Activated T-helper 17 cell treated with anti-CD3 and anti-CD28 coated beads, Interleukin-2, amount 50 U/mL, for 72 hours (primary cell): Measurements from ENCODE around the gene FANCD2. TPM values are rescaled to one million over a fixed set of nuclear protein-coding genes. Genes with fewer than 3 reads are reported as not detected.

Experiments
- ATAC-seq: fragments of 150-1000 bp; cut with Tn5 transposase; replicated peaks from 2 replicates; pipeline ENCODE4 v1.10.0; 2021; ENCODE audit warnings: mild to moderate bottlenecking, moderate library complexity
- H3K27ac Mint-ChIP-seq: one replicate; pipeline ENCODE4 v1.8.0; 2022; ENCODE audit warnings: mixed read lengths
- H3K27me3 Mint-ChIP-seq: one replicate; pipeline ENCODE4 v1.8.0; 2022; ENCODE audit warnings: mixed read lengths
- H3K36me3 Mint-ChIP-seq: one replicate; pipeline ENCODE4 v1.8.0; 2022; ENCODE audit warnings: low read depth, mild to moderate bottlenecking, mixed read lengths
- H3K4me1 Mint-ChIP-seq: one replicate; pipeline ENCODE4 v1.8.0; 2022; ENCODE audit warnings: mixed read lengths
- H3K4me3 Mint-ChIP-seq: one replicate; pipeline ENCODE4 v1.8.0; 2022; ENCODE audit warnings: mild to moderate bottlenecking, mixed read lengths
- H3K9me3 Mint-ChIP-seq: one replicate; pipeline ENCODE4 v1.8.0; 2022; ENCODE audit warnings: mixed read lengths
- total RNA-seq, 2 donors: library from RNA; stranded (reverse); gene quantifications; one replicate each; pipeline ENCODE4 v1.2.3, GENCODE V29; 2022

FANCD2 gene
- total RNA-seq: 10 to 100 TPM; 59.0 to 74.0 TPM

GRCh38 chr3:10026084-10026890 lies at the start of gene FANCD2:
Gene FANCD2 (plus strand): TSS chr3:10026437. CDS start chr3:10028658, 2,221 bp downstream.
- H3K9me3 Mint-ChIP-seq: no peaks in the 10 kb centered on the region
- peak; percentile 97 for ATAC-seq
- H3K27ac Mint-ChIP-seq: peak within 1 kb of the TSS; percentile 95
- peak within 1 kb of the TSS; percentile 96 for H3K4me3 Mint-ChIP-seq
- H3K36me3 Mint-ChIP-seq: peaks cover 72% of the 10 kb centered on the region
- peaks cover 5% of the 10 kb centered on the region for H3K4me1 Mint-ChIP-seq
- no peaks in the 10 kb centered on the region for H3K27me3 Mint-ChIP-seq

- H3K27me3 Mint-ChIP-seq: no peaks in the 10 kb centered on the region
- peak; percentile 100 for ATAC-seq
- H3K27ac Mint-ChIP-seq: peak overlapping the region; percentile 74
- peaks cover 89% of the 10 kb centered on the region for H3K36me3 Mint-ChIP-seq
- H3K9me3 Mint-ChIP-seq: no peaks in the 10 kb centered on the region
- peaks cover 5% of the 10 kb centered on the region for H3K4me1 Mint-ChIP-seq
- peak overlapping the region; percentile 27 for H3K4me3 Mint-ChIP-seq
These were observed 49.2 kb upstream of the FANCD2 start for GRCh38 chr3:9976721-9977709.

GRCh38 chr3:9978710-9979305 lies 47.4 kb upstream of the FANCD2 start:
- H3K4me3 Mint-ChIP-seq: no peak overlapping the region
- peak overlapping the region; percentile 8 for H3K27ac Mint-ChIP-seq
- H3K4me1 Mint-ChIP-seq: peaks cover 5% of the 10 kb centered on the region
- no peaks in the 10 kb centered on the region for H3K27me3 Mint-ChIP-seq
- H3K36me3 Mint-ChIP-seq: peaks cover 86% of the 10 kb centered on the region
- ATAC-seq: no peak
- H3K9me3 Mint-ChIP-seq: no peaks in the 10 kb centered on the region

GRCh38 chr3:9980251-9980650 lies 46.0 kb upstream of the FANCD2 start:
- ATAC-seq: no peak
- peaks cover 78% of the 10 kb centered on the region for H3K36me3 Mint-ChIP-seq
- H3K4me1 Mint-ChIP-seq: peaks cover 5% of the 10 kb centered on the region
- no peak overlapping the region for H3K27ac Mint-ChIP-seq
- H3K27me3 Mint-ChIP-seq: no peaks in the 10 kb centered on the region
- H3K4me3 Mint-ChIP-seq: no peak overlapping the region
- H3K9me3 Mint-ChIP-seq: no peaks in the 10 kb centered on the region

- H3K4me1 Mint-ChIP-seq: peaks cover 3% of the 10 kb centered on the region
- peak; percentile 41 for ATAC-seq
- H3K27me3 Mint-ChIP-seq: no peaks in the 10 kb centered on the region
- H3K36me3 Mint-ChIP-seq: peaks cover 77% of the 10 kb centered on the region
- H3K9me3 Mint-ChIP-seq: no peaks in the 10 kb centered on the region
- H3K4me3 Mint-ChIP-seq: peak overlapping the region; percentile 95
- H3K27ac Mint-ChIP-seq: peak overlapping the region; percentile 98
These were observed 40.0 kb upstream of the FANCD2 start for GRCh38 chr3:9986230-9986725.

- no peaks in the 10 kb centered on the region for H3K9me3 Mint-ChIP-seq
- H3K27me3 Mint-ChIP-seq: no peaks in the 10 kb centered on the region
- no peak for ATAC-seq
- no peak overlapping the region for H3K4me3 Mint-ChIP-seq
- no peak overlapping the region for H3K27ac Mint-ChIP-seq
- H3K4me1 Mint-ChIP-seq: peaks cover 7% of the 10 kb centered on the region
- H3K36me3 Mint-ChIP-seq: peaks cover 91% of the 10 kb centered on the region
These were observed 32.0 kb upstream of the FANCD2 start for GRCh38 chr3:9994086-9994844.

GRCh38 chr3:10000686-10001085 lies 25.6 kb upstream of the FANCD2 start:
- Mint-ChIP-seq H3K27ac (no peak overlapping the region), H3K4me3 (no peak overlapping the region), H3K27me3 (no peaks in the 10 kb centered on the region), H3K4me1 (peaks cover 5% of the 10 kb centered on the region), H3K9me3 (no peaks in the 10 kb centered on the region), H3K36me3 (peaks cover 71% of the 10 kb centered on the region)
- no peak for ATAC-seq

GRCh38 chr3:10002951-10003350 lies 23.3 kb upstream of the FANCD2 start:
- Mint-ChIP-seq H3K27me3 (no peaks in the 10 kb centered on the region), H3K36me3 (peaks cover 48% of the 10 kb centered on the region), H3K9me3 (no peaks in the 10 kb centered on the region), H3K4me1 (peaks cover 5% of the 10 kb centered on the region), H3K27ac (no peak overlapping the region), H3K4me3 (no peak overlapping the region)
- no peak for ATAC-seq

- no peak overlapping the region for H3K27ac Mint-ChIP-seq
- H3K27me3 Mint-ChIP-seq: no peaks in the 10 kb centered on the region
- H3K36me3 Mint-ChIP-seq: peaks cover 33% of the 10 kb centered on the region
- ATAC-seq: no peak
- peaks cover 5% of the 10 kb centered on the region for H3K4me1 Mint-ChIP-seq
- no peaks in the 10 kb centered on the region for H3K9me3 Mint-ChIP-seq
- H3K4me3 Mint-ChIP-seq: no peak overlapping the region
These were observed 21.7 kb upstream of the FANCD2 start for GRCh38 chr3:10004506-10004905.

- Mint-ChIP-seq H3K27me3 (no peaks in the 10 kb centered on the region), H3K4me3 (no peak overlapping the region), H3K36me3 (peaks cover 27% of the 10 kb centered on the region), H3K27ac (no peak overlapping the region), H3K4me1 (peaks cover 5% of the 10 kb centered on the region), H3K9me3 (no peaks in the 10 kb centered on the region)
- ATAC-seq: no peak
These were observed 21.2 kb upstream of the FANCD2 start for GRCh38 chr3:10004960-10005564.

GRCh38 chr3:10006048-10006761 lies 20.0 kb upstream of the FANCD2 start:
- Mint-ChIP-seq H3K4me3 (no peak overlapping the region), H3K27ac (no peak overlapping the region), H3K27me3 (peaks cover 3% of the 10 kb centered on the region), H3K36me3 (peaks cover 16% of the 10 kb centered on the region), H3K9me3 (no peaks in the 10 kb centered on the region), H3K4me1 (peaks cover 5% of the 10 kb centered on the region)
- no peak for ATAC-seq

- Mint-ChIP-seq H3K9me3 (no peaks in the 10 kb centered on the region), H3K27ac (no peak overlapping the region), H3K4me3 (no peak overlapping the region), H3K27me3 (peaks cover 3% of the 10 kb centered on the region), H3K36me3 (peaks cover 11% of the 10 kb centered on the region), H3K4me1 (peaks cover 5% of the 10 kb centered on the region)
- no peak for ATAC-seq
These were observed 19.5 kb upstream of the FANCD2 start for GRCh38 chr3:10006762-10007090.
